ENCODE measurements around the gene FZD1.

GRCh38 chr7:91280604-91281003, 16.4 kb downstream of the FZD1 start:
- TF ChIP-seq CTCF (IDR thresholded peaks at IDR 0.05; ENCODE audit: low read depth, low read length): no peak
- no peak for TF ChIP-seq EZH2phosphoT487 (IDR thresholded peaks at IDR 0.05; ENCODE audit: low read depth)
